GM12878 (cell line): ENCODE results near the gene NT5C. TPM values are rescaled to one million over a fixed set of nuclear protein-coding genes. Genes with fewer than 3 reads are reported as not detected.

Experiments used
- CHD4 ChIP-seq: fragments of 200-600 bp; sonication (generic); IDR thresholded peaks from 2 replicates; pipeline ENCODE4 v1.6.1; 2016; ENCODE audit warnings: mild to moderate bottlenecking
- CREB1 ChIP-seq: IDR thresholded peaks from 2 replicates; pipeline ENCODE4 v1.6.1; 2012; ENCODE audit warnings: low read depth, mild to moderate bottlenecking, inconsistent platforms
- CREM ChIP-seq: IDR thresholded peaks from 2 replicates; pipeline ENCODE4 v1.6.1; 2014; ENCODE audit warnings: antibody characterized with exemption, low read depth
- CUX1 ChIP-seq: IDR thresholded peaks from 2 replicates; pipeline ENCODE4 v1.6.1; 2012; ENCODE audit warnings: improper control_type of control experiment, low read depth, low read length; ENCODE audit not compliant: insufficient replicate concordance
- ESRRA ChIP-seq: IDR thresholded peaks from 2 replicates; pipeline ENCODE4 v1.6.1; 2012; ENCODE audit warnings: mild to moderate bottlenecking, low read length, improper control_type of control experiment
- IRF4 ChIP-seq: IDR thresholded peaks from 2 replicates; pipeline ENCODE4 v1.6.1; 2011; ENCODE audit warnings: low read depth, low read length
- MTA2 ChIP-seq: fragments of 450-650 bp; IDR thresholded peaks from 2 replicates; pipeline ENCODE4 v1.6.1; 2016; ENCODE audit warnings: low read depth, mild to moderate bottlenecking, moderate library complexity
- NKRF ChIP-seq: fragments of 450-650 bp; conservative IDR thresholded peaks from 2 replicates; pipeline ENCODE4 v1.6.1; 2017; ENCODE audit warnings: mild to moderate bottlenecking, moderate library complexity
- POU2F2 ChIP-seq: IDR thresholded peaks from 3 replicates; pipeline ENCODE4 v1.6.1; 2011; ENCODE audit warnings: low read depth, mild to moderate bottlenecking, low read length, borderline replicate concordance
- RAD51 ChIP-seq: fragments of 450-650 bp; IDR thresholded peaks from 2 replicates; pipeline ENCODE4 v1.6.1; 2016; ENCODE audit warnings: moderate library complexity, mild to moderate bottlenecking, inconsistent platforms
- RELA ChIP-seq: fragments of 450-650 bp; IDR thresholded peaks from 2 replicates; pipeline ENCODE4 v1.8.0; 2014; ENCODE audit warnings: borderline replicate concordance; ENCODE audit not compliant: partially characterized antibody
- SMAD5 ChIP-seq: IDR thresholded peaks from 2 replicates; pipeline ENCODE4 v1.6.1; 2016; ENCODE audit warnings: antibody characterized with exemption, low read depth
- SP1 ChIP-seq: IDR thresholded peaks from one replicate; pipeline ENCODE4 v1.6.1; 2011; ENCODE audit warnings: low read depth, low read length
- SREBF2 ChIP-seq: IDR thresholded peaks from 2 replicates; pipeline ENCODE4 v1.6.1; 2012; ENCODE audit warnings: mild to moderate bottlenecking, low read length
- TCF12 ChIP-seq: IDR thresholded peaks from 2 replicates; pipeline ENCODE4 v1.6.1; 2011; ENCODE audit warnings: low read depth, mild to moderate bottlenecking, low read length
- TCF3 ChIP-seq: IDR thresholded peaks from 2 replicates; pipeline ENCODE4 v1.6.1; 2012; ENCODE audit warnings: low read depth, mild to moderate bottlenecking, low read length, borderline replicate concordance; ENCODE audit not compliant: insufficient read depth
- ZNF274 ChIP-seq: IDR thresholded peaks from one replicate; pipeline ENCODE4 v1.8.0; 2011; ENCODE audit not compliant: insufficient read length, insufficient read depth
- polyA plus RNA-seq, 11 experiments: library from polyadenylated mRNA; depleted of rRNA in 4 of 11; unstranded in 6 of 11; stranded (reverse) in 5 of 11; fragments of >200 nt; fragmentation: Nextera tagmentation in 4 of 11; fragmentation: Illumina TruSeq in 1 of 11; extraction: Ambion mirVana in 4 of 11; extraction: Trizol in 1 of 11; gene quantifications; 1 replicate in 1 of 11; 2 replicates in 10 of 11; pipeline versions ENCODE4 v1.2.1 to v1.2.3, GENCODE V29; 2011 to 2016; ENCODE audit warnings: inconsistent platforms in 2 of 11, missing spikeins in 2 of 11, low read depth in 1 of 11
- total RNA-seq, 4 experiments: library from RNA; depleted of rRNA in 3 of 4; stranded (reverse); fragments of >200 nt in 3 of 4; fragmentation: Illumina TruSeq in 1 of 4; extraction: Trizol in 1 of 4; gene quantifications; 2 replicates each; pipeline versions ENCODE4 v1.2.1 to v1.2.3, GENCODE V29; 2013 to 2021
- TF ChIP-seq, protein P1 (sequence below): fragments of 150-350 bp; IDR thresholded peaks from 2 replicates; pipeline ENCODE4 v1.6.1; 2016; ENCODE audit warnings: low read depth, low read length
- TF ChIP-seq, protein P2 (sequence below): IDR thresholded peaks from 2 replicates; pipeline ENCODE4 v1.6.1; 2012; ENCODE audit warnings: low read length, inconsistent platforms

Gene NT5C
- total and polyA plus RNA-seq, 10 of the 15 experiments (the other 5 are each of a cell fraction or from before 2014, with no cell fraction given): 3.7 to 158 (median 63.9) TPM

DNA sequence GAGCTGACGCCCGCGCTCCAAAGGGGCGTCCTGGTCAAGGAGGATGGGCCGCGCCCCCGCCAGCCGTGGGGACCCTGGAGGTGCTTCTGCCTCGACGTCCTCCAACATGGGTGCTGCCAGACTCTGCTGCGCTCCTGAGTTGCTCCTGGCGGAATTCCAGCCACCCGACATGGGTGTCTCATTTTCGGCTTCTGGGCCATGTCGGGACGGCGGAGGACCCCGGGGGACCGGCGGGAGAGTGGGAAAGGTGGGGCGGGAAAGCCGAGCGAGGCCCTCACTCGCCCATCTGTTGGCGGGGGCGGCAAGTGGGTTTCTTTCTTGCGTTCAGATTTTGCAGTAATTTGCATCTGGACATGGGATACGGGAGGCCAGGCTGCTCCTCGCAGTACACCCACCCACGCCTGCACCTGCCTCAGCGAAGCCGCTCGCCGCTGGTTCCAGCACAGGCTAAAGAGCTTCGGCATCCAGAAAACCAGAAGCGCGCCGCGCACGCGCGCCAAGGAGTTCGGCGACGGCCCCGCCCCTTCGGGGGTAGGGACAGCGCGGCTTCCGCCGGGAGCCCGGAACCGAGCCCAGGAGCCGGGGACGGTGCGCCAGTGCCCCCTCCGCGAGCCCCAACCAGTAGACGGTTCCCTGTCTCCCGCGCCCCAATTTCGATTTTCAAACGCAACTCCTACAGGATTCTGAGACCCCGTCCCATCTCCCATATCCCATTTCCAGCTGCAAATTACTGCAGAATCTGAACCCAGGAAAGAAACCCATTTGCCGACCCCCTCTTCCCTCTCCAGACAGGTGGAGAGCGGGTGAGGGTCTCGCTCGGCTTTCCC, 21.9 kb downstream of the NT5C start, which contains the start of gene ARMC7 (continued):
- TF ChIP-seq, protein P1, sequence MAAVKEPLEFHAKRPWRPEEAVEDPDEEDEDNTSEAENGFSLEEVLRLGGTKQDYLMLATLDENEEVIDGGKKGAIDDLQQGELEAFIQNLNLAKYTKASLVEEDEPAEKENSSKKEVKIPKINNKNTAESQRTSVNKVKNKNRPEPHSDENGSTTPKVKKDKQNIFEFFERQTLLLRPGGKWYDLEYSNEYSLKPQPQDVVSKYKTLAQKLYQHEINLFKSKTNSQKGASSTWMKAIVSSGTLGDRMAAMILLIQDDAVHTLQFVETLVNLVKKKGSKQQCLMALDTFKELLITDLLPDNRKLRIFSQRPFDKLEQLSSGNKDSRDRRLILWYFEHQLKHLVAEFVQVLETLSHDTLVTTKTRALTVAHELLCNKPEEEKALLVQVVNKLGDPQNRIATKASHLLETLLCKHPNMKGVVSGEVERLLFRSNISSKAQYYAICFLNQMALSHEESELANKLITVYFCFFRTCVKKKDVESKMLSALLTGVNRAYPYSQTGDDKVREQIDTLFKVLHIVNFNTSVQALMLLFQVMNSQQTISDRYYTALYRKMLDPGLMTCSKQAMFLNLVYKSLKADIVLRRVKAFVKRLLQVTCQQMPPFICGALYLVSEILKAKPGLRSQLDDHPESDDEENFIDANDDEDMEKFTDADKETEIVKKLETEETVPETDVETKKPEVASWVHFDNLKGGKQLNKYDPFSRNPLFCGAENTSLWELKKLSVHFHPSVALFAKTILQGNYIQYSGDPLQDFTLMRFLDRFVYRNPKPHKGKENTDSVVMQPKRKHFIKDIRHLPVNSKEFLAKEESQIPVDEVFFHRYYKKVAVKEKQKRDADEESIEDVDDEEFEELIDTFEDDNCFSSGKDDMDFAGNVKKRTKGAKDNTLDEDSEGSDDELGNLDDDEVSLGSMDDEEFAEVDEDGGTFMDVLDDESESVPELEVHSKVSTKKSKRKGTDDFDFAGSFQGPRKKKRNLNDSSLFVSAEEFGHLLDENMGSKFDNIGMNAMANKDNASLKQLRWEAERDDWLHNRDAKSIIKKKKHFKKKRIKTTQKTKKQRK: no peak
- TF ChIP-seq ZNF274 (no peak), CUX1 (no peak), SMAD5 (peak; percentile 61), ESRRA (0 out of 2 replicates have a peak, but pooled peaks have one; percentile 62), RAD51 (no peak), POU2F2 (no peak), CHD4 (no peak), SP1 (no peak), TCF3 (0 out of 2 replicates have a peak, but pooled peaks have one; percentile 34), TCF12 (peak; percentile 86), IRF4 (no peak; the same call in 1 of the 2 replicates), RELA (no peak), NKRF (no peak), SREBF2 (no peak), CREM (no peak), MTA2 (0 out of 2 replicates have a peak, but pooled peaks have one; percentile 17), CREB1 (no peak)
- TF ChIP-seq, protein P2, sequence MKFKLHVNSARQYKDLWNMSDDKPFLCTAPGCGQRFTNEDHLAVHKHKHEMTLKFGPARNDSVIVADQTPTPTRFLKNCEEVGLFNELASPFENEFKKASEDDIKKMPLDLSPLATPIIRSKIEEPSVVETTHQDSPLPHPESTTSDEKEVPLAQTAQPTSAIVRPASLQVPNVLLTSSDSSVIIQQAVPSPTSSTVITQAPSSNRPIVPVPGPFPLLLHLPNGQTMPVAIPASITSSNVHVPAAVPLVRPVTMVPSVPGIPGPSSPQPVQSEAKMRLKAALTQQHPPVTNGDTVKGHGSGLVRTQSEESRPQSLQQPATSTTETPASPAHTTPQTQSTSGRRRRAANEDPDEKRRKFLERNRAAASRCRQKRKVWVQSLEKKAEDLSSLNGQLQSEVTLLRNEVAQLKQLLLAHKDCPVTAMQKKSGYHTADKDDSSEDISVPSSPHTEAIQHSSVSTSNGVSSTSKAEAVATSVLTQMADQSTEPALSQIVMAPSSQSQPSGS: no peak
